B cell (primary cell): Measurements from ENCODE around the gene HYAL2.

Source experiments
- CTCF ChIP-seq: fragments of 200-600 bp; IDR thresholded peaks from one replicate; pipeline ENCODE4 v1.8.0; 2022; ENCODE audit warnings: antibody characterized with exemption, mild to moderate bottlenecking
- EZH2 ChIP-seq: IDR thresholded peaks from 2 replicates; pipeline ENCODE4 v1.6.1; 2012; ENCODE audit warnings: borderline replicate concordance, low read depth, mild to moderate bottlenecking, moderate library complexity, low read length; ENCODE audit not compliant: insufficient read depth, poor library complexity, severe bottlenecking

GRCh38 chr3:50341996-50342650, 19.6 kb upstream of the HYAL2 start:
- TF ChIP-seq CTCF (no peak), EZH2 (no peak)
